Superior temporal gyrus (tissue), 1 donor: ENCODE measurements around the gene PPP2R5D.

ENCODE experiments used
- DNase-seq: peaks from one replicate; pipeline ENCODE4 v3.0.0-alpha.2; 2016; ENCODE audit errors: extremely low spot score

The PPP2R5D gene

DNA sequence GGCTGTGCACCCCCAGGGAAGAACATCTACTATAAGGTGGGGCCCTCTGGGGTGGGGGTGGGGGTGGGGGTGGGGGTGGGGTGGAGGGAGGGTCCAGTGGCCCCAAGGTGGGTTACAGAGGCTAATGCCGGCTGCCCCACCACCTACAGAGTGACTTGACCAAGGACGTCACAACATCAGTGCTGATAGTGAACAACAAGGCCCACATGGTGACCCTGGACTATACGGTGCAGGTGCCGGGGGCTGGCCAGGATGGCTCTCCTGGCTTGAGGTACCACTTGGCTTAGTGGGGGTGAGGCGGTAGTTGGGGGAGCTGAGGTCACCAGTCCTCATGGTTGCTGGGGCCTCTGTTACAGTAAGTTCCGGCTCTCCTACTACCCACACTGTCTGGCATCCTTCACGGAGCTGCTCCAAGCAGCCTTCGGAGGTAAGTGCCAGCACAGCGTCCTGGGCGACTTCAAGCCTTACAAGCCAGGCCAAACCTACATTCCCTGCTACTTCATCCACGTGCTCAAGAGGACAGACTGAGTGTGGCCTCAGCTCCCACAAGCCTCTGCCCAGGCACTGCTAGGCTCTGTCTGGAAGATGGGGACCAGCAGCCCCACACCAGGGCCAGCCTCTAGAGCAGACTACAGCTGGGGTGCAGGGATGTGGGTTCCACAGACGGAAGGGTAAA is 21.1 kb upstream of the PPP2R5D start:
- no peak for DNase-seq

- DNase-seq, result no peak
Measured at GRCh38 chr6:42963855-42964605, 20.3 kb upstream of the PPP2R5D start.

GRCh38 chr6:42966571-42966970 is 17.8 kb upstream of the PPP2R5D start:
- DNase-seq, result no peak

- no peak for DNase-seq
Measured at GRCh38 chr6:42967228-42967627, 17.1 kb upstream of the PPP2R5D start.

- no peak for DNase-seq
Measured at GRCh38 chr6:42968126-42968701, 16.2 kb upstream of the PPP2R5D start.

- no peak for DNase-seq
Measured at GRCh38 chr6:42968783-42969182, 15.6 kb upstream of the PPP2R5D start.

- DNase-seq, result no peak
Measured at GRCh38 chr6:42969431-42969830, 14.9 kb upstream of the PPP2R5D start.

DNA sequence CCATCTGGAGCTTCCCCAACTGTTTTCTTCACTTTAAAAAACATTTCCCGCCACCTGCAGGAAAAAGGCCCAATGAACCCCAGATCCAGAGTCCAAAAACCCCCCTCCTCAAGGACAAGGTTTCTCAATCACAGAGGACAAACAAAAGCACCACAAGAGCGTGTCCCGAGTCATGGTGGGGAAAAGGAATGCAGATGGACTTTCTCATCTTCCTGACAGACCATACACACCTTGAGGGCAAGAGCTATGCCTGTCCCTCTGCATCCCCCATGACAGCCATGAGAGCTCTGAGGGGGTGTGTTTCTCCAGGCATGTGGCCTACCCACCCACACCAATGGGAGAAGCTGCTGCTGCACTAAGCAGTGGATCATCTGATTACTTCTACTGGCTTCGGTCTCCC is 14.4 kb upstream of the PPP2R5D start:
- no peak for DNase-seq

- no peak for DNase-seq
Measured at GRCh38 chr6:42970871-42971612, 13.3 kb upstream of the PPP2R5D start.

DNA sequence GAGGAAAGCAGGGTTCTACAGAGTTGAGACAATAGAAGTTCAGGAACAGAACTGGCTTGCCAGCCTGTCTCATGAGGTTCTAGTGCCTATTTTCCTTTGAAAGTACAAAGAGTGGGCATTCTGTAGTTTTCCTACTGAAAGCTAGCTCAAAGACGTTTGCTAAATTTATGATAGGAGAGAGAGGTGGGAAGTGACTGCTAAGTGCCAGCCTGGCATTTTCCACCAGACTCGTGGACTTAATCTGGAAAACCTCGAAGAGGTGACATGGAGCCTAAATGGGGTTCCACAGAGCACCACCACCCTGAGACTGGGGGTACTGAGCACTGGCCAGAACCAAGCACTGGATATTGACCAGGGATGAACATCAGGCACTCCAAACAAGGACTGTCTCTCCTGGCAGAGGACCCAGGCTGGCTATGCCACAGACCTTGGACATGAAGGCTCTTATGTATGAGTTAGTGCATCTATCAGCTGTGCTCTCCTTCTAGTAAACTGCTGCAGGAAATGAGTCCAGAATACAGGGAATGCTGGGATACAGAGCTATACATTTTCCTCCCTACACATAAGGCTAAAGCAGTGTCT is 12.5 kb upstream of the PPP2R5D start:
- peak; percentile 59 for DNase-seq

- no peak for DNase-seq
Measured at GRCh38 chr6:42973926-42974325, 10.4 kb upstream of the PPP2R5D start.

GRCh38 chr6:42974919-42975505 is 9.4 kb upstream of the PPP2R5D start:
- no peak for DNase-seq

DNA sequence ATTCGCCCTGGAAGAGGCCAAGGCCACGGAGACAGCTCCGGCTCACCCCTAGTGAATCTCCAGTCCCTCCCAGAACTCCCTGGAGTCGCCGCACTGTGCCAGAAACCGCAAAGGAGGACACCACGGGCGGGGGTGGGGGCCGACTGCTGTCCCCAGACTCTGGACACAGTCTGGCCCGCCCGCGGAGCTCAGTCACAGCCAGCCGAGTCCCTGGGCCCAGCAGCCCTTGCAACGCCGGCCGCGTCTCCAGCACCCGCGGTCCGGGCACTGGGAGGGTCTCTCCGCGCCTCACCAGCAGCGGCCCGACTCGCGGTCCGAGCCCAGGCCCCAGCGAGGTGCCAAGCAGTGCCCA is 5.9 kb upstream of the PPP2R5D start:
- no peak for DNase-seq

DNA sequence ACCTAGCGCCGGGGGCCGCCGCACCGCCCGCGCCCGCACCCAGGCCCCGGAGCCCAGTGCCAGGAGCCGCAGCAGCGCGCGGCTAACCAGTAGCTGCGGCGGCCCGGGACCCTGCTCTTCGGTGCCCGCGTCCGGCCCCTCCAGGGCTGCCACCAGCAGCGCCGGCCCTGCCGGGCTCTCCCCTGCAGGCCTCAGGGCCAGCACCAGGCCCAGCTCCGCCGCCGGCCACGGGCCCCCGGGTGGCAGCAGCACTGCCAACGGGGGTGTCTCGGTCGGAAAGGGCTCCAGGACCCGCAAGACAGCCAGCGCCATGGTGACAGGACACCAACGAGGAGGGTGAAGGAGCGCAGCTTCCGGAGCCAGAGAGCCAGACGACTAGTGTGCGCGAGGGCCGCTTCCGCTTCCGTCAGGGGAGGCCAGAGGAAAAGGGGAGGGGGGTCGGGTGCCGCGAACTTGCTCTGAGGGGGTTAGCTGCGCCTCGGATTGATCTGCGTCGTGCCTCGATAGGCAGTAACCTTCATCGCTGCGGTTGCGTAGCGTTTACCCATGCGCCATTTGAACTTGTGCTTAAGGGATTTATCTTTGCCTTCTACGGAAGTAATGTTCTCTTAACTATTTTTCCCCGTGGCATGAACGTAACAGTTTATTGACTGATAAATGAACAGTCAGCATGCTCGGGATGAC is 5.4 kb upstream of the PPP2R5D start, which contains the start of gene PEX6:
PEX6 (minus strand) TSS at position 343 of the 684 bp plus-strand sequence; CDS start at position 312, 31 bp downstream.
- peak; percentile 91 for DNase-seq

DNA sequence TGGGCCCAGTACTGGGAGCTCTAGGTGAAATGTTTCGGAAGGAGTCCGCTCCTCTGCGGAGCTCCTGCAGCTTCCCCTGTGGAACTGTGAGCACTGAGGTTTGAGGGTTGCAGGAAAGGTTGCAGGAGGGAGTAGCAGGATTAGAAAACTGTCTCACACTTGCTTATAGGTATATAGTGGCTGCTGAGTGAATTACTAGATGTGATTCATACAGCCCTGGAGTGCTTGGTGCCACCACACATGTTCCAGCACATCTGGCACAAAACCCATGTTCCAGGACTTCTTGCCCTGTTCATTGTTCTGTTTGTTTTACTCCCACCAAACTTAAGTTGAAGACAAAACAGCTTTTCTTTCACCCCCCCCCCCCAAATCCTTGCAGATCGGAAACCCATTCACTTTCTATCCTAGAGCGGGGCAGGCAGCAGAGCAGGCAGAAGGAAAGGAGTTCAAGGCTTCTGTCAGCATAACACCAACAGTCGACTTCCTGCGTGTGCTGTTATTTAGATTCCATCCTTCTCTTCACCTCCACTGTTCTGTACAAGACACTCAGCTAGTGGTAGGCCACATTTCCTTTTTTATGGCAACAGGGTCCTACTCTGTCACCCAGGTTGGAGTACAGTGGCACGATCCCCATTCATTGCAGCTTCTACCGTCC is 4.7 kb upstream of the PPP2R5D start:
- no peak for DNase-seq

GRCh38 chr6:42981836-42982235 is 2.5 kb upstream of the PPP2R5D start:
- DNase-seq, result no peak

DNA sequence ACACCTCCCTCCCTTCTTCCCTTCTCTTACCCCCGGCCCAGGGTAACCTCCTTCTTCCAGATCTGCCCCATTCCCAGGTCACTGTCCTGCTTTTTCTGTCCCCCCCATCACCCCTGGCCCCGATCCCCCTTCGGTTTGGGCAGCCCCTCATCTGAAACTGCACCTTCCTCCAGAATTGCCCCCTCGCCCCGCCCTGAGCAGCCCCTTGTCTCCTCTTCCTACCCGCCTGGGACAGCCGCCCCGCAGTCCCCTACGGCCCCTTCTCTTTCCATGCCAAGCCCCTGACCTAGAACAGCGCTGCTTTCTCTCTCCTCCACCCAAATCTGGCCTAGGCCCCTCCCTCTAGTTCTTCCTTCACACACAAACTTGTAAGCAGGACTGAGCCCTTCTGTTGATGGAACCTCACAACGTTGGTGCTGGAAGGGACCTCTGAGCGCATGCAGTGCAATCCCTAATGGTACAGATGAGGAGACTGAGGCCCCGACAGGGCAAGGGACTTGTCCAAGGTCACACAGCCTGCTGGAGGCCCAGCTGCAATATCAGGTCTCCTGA is 630 bp downstream of the PPP2R5D start:
- no peak for DNase-seq

- DNase-seq, result no peak
Measured at GRCh38 chr6:42987533-42988451, 3.4 kb downstream of the PPP2R5D start.

DNA sequence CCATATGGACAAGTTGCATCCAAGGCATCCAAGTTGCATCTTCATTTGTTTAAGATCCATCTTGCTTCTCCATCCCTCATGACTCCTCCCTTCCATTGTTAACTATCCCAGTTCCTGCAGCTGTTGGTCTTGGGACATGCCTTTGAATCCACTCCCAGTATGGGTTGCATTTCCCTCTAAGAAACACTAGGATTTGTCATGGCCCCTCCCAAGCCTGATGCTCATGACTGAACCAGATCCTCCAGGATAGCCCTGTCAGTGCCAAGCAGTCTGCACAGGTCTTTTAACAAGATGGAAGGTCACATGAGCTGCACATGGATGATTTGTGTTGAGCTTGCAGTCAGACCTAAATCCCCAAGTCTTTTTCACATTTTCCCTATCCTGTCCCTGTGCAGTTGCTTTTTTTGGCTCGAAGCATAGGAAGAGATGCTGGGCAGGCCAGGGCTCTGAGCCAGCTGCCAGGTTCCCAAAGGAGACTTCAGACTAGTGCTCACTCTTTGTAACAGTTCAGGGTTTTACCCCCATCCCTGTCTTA is 4.2 kb downstream of the PPP2R5D start:
- no peak for DNase-seq
